B cell (primary cell): Measurements from ENCODE around the gene PRLR. TPM values are rescaled to one million over a fixed set of nuclear protein-coding genes. Genes with fewer than 3 reads are reported as not detected.

Experiments used
- ATAC-seq: fragments of 200-7000 bp; cut with Tn5 transposase; one replicate; pipeline ENCODE4 v1.10.0; 2021; ENCODE audit warnings: low read depth, mild to moderate bottlenecking, moderate number of reproducible peaks, moderate library complexity
- CTCF ChIA-PET: fragments of 350-600 bp; sonication (Branson Sonifier 250); formaldehyde crosslinking; loops from one replicate; lab custom pipeline; 2021; ENCODE audit warnings: antibody characterized with exemption, inconsistent platforms; lab: Charles Lee
- POLR2A ChIA-PET: fragments of 350-600 bp; sonication (Branson Sonifier 250); formaldehyde crosslinking; loops from one replicate; lab custom pipeline; 2021; ENCODE audit warnings: antibody characterized with exemption; lab: Charles Lee
- DNase-seq: peaks from one replicate; pipeline ENCODE4 v3.0.0; 2013
- H2AFZ ChIP-seq: 2 replicates; pipeline ENCODE4 v1.6.1; 2012; ENCODE audit warnings: mild to moderate bottlenecking, low read depth, low read length; ENCODE audit not compliant: insufficient read depth, poor library complexity, severe bottlenecking
- H3K27ac ChIP-seq, 2 donors: 1 replicate in 1 of 2; 2 replicates in 1 of 2; pipeline ENCODE4 v1.5.1; 2012 to 2013; ENCODE audit warnings: low read length in 2 of 2, mild to moderate bottlenecking in 2 of 2, moderate library complexity in 1 of 2
- H3K27me3 ChIP-seq, 4 experiments: fragments of 200-600 bp in 1 of 4; sonication (generic) in 1 of 4; replicated peaks in 1 of 4; 1 replicate in 2 of 4; 2 replicates in 2 of 4; pipeline versions ENCODE4 v1.6.1 to v1.7.0; 2013 to 2016; ENCODE audit warnings: low read length in 3 of 4, mild to moderate bottlenecking in 2 of 4, mixed read lengths in 1 of 4, moderate library complexity in 1 of 4; ENCODE audit not compliant: insufficient read depth in 4 of 4, control insufficient read depth in 3 of 4; ENCODE audit errors: control extremely low read depth in 1 of 4
- H3K36me3 ChIP-seq, 2 experiments: replicated peaks in 1 of 2; 1 replicate in 1 of 2; 2 replicates in 1 of 2; pipeline versions ENCODE4 v1.6.1 to v1.7.1; 2013; ENCODE audit warnings: low read length in 1 of 2; ENCODE audit not compliant: insufficient read depth in 2 of 2, control insufficient read depth in 1 of 2; ENCODE audit errors: control extremely low read depth in 1 of 2, extremely low read depth in 1 of 2
- H3K4me1 ChIP-seq, 2 donors: fragments of 200-600 bp in 1 of 2; sonication (generic) in 1 of 2; 1 replicate in 1 of 2; 2 replicates in 1 of 2; pipeline versions ENCODE4 v1.5.1 to v1.6.1; 2013 to 2017; ENCODE audit warnings: low read length in 2 of 2; ENCODE audit not compliant: control insufficient read depth in 2 of 2, insufficient read depth in 2 of 2
- H3K4me2 ChIP-seq: replicated peaks from 2 replicates; pipeline ENCODE3; 2012; ENCODE audit warnings: mild to moderate bottlenecking, low read depth, low read length; ENCODE audit not compliant: poor library complexity, severe bottlenecking
- H3K4me3 ChIP-seq, 5 experiments: fragments of 200-600 bp in 1 of 5; sonication (generic) in 1 of 5; 1 replicate in 3 of 5; 2 replicates in 2 of 5; pipeline versions ENCODE4 v1.5.1 to v1.7.0; 2011 to 2016; ENCODE audit warnings: low read length in 4 of 5, mild to moderate bottlenecking in 4 of 5, low read depth in 2 of 5, control low read depth in 1 of 5, moderate library complexity in 1 of 5; ENCODE audit not compliant: insufficient read depth in 1 of 5; ENCODE audit errors: control extremely low read depth in 1 of 5, extremely low read depth in 1 of 5
- H3K79me2 ChIP-seq: fragments of 200-600 bp; sonication (generic); one replicate; pipeline ENCODE4 v1.6.0; 2016; ENCODE audit warnings: low read length; ENCODE audit not compliant: control insufficient read depth, insufficient read depth
- H3K9ac ChIP-seq: fragments of 200-600 bp; sonication (generic); 2 replicates; pipeline ENCODE4 v1.6.1; 2017; ENCODE audit warnings: mild to moderate bottlenecking, low read length, moderate library complexity
- H3K9me3 ChIP-seq, 3 donors: one replicate each; pipeline versions ENCODE4 v1.6.1 to v1.7.1; 2013; ENCODE audit warnings: low read length in 2 of 3; ENCODE audit not compliant: control insufficient read depth in 2 of 3, insufficient read depth in 1 of 3; ENCODE audit errors: control extremely low read depth in 1 of 3
- H4K20me1 ChIP-seq: 2 replicates; pipeline ENCODE4 v1.6.0; 2012; ENCODE audit warnings: mild to moderate bottlenecking, low read length; ENCODE audit not compliant: insufficient read depth, control insufficient read depth, poor library complexity, severe bottlenecking
- H3K27ac Mint-ChIP-seq: one replicate; pipeline ENCODE4 v1.8.0; 2021; ENCODE audit warnings: mixed read lengths
- H3K27me3 Mint-ChIP-seq: one replicate; pipeline ENCODE4 v1.8.0; 2021; ENCODE audit warnings: mixed read lengths
- H3K4me1 Mint-ChIP-seq: one replicate; pipeline ENCODE4 v1.8.0; 2021; ENCODE audit warnings: mixed read lengths
- H3K4me3 Mint-ChIP-seq: one replicate; pipeline ENCODE4 v1.8.0; 2021; ENCODE audit warnings: mixed read lengths
- H3K9me3 Mint-ChIP-seq: one replicate; pipeline ENCODE4 v1.8.0; 2022; ENCODE audit warnings: mixed read lengths; ENCODE audit not compliant: insufficient read depth
- CTCF ChIP-seq: fragments of 200-600 bp; IDR thresholded peaks from one replicate; pipeline ENCODE4 v1.8.0; 2022; ENCODE audit warnings: antibody characterized with exemption, mild to moderate bottlenecking
- EZH2 ChIP-seq: IDR thresholded peaks from 2 replicates; pipeline ENCODE4 v1.6.1; 2012; ENCODE audit warnings: borderline replicate concordance, low read depth, mild to moderate bottlenecking, moderate library complexity, low read length; ENCODE audit not compliant: insufficient read depth, poor library complexity, severe bottlenecking
- WGBS: methylation state at CpG from one replicate; pipeline ENCODE4 v1.1.5; 2013; ENCODE audit warnings: missing lambda C conversion rate; ENCODE audit not compliant: insufficient coverage; 5-methylcytosine and 5-hydroxymethylcytosine counted together
- intact Hi-C: fragments of 100-400 bp; cut with micrococcal nuclease; formaldehyde crosslinking; loops from one replicate; pipeline ENCODE4 v1.10.0; 2022
- polyA plus RNA-seq: library from polyadenylated mRNA; depleted of rRNA; stranded (reverse); fragments of >200 nt; gene quantifications from 2 replicates; pipeline ENCODE4 v1.2.3, GENCODE V29; 2012
- total RNA-seq, 2 donors: library from RNA; stranded (reverse); fragments of 120-200 nt in 1 of 2; gene quantifications; 1 replicate in 1 of 2; 2 replicates in 1 of 2; pipeline versions ENCODE4 v1.2.3 to v1.2.4, GENCODE V29; 2013 to 2022

Gene PRLR
- total and polyA plus RNA-seq, 2 donors (not counting 1 experiment from before 2014, with no cell fraction given) = 0.39 TPM; not detected in 1

GRCh38 chr5:35045280-35045679 is 185.0 kb downstream of the PRLR start:
- Mint-ChIP-seq H3K4me1 (no peaks in the 10 kb centered on the region), H3K9me3 (no peaks in the 10 kb centered on the region), H3K27me3 (peaks cover 9% of the 10 kb centered on the region), H3K4me3 (no peak overlapping the region), H3K27ac (no peak overlapping the region)
- ATAC-seq (no peak), DNase-seq (no peak)
- WGBS = no CpG with 5 or more reads among the region's 1 CpG
- no peaks in the 10 kb centered on the region for H3K4me1 ChIP-seq
- H3K27me3 ChIP-seq = peaks cover 0 to 3% (median 0%) of the 10 kb centered on the region in 4 experiments
- intact Hi-C loops = no loop called here
- no peaks in the 10 kb centered on the region for H3K79me2 ChIP-seq
- ChIA-PET CTCF (no interaction called here), POLR2A (no interaction called here)
- no peak overlapping the region for H2AFZ ChIP-seq
- no peak overlapping the region for H3K4me3 ChIP-seq
- H4K20me1 ChIP-seq = no peaks in the 10 kb centered on the region
- H3K9ac ChIP-seq = no peak overlapping the region
- H3K4me2 ChIP-seq = no peak overlapping the region
- no peaks in the 10 kb centered on the region for H3K36me3 ChIP-seq
- no peak overlapping the region for H3K27ac ChIP-seq
- H3K9me3 ChIP-seq = peaks cover 0 to 3% (median 0%) of the 10 kb centered on the region in 3 donors
- TF ChIP-seq CTCF (no peak), EZH2 (no peak)

GRCh38 chr5:35044649-35045048 is 185.6 kb downstream of the PRLR start:
- Mint-ChIP-seq H3K27me3 (peaks cover 10% of the 10 kb centered on the region), H3K27ac (no peak overlapping the region), H3K9me3 (no peaks in the 10 kb centered on the region), H3K4me3 (no peak overlapping the region), H3K4me1 (no peaks in the 10 kb centered on the region)
- H3K79me2 ChIP-seq = no peaks in the 10 kb centered on the region
- H3K36me3 ChIP-seq = no peaks in the 10 kb centered on the region
- no peaks in the 10 kb centered on the region for H3K4me1 ChIP-seq
- peaks cover 0 to 3% (median 0%) of the 10 kb centered on the region in 4 experiments for H3K27me3 ChIP-seq
- H3K9ac ChIP-seq = no peak overlapping the region
- 93% methylated on average over 4 of the region's 4 CpGs for WGBS
- ATAC-seq = no peak
- DNase-seq = no peak
- ChIA-PET CTCF (no interaction called here), POLR2A (no interaction called here)
- H3K4me3 ChIP-seq = no peak overlapping the region
- no peak overlapping the region for H3K4me2 ChIP-seq
- TF ChIP-seq EZH2 = no peak
- TF ChIP-seq CTCF = no peak
- no peak overlapping the region for H2AFZ ChIP-seq
- no peak overlapping the region for H3K27ac ChIP-seq
- peaks cover 0 to 3% (median 0%) of the 10 kb centered on the region in 3 donors for H3K9me3 ChIP-seq
- intact Hi-C loops = no loop called here
- no peaks in the 10 kb centered on the region for H4K20me1 ChIP-seq
